ENCODE results near the gene SSUH2. TPM values are rescaled to one million over a fixed set of nuclear protein-coding genes. Genes with fewer than 3 reads are reported as not detected.

Gene SSUH2
- total and polyA plus RNA-seq, 4 donors, result 0.17 to 2.1 (median 0.24) TPM

DNA sequence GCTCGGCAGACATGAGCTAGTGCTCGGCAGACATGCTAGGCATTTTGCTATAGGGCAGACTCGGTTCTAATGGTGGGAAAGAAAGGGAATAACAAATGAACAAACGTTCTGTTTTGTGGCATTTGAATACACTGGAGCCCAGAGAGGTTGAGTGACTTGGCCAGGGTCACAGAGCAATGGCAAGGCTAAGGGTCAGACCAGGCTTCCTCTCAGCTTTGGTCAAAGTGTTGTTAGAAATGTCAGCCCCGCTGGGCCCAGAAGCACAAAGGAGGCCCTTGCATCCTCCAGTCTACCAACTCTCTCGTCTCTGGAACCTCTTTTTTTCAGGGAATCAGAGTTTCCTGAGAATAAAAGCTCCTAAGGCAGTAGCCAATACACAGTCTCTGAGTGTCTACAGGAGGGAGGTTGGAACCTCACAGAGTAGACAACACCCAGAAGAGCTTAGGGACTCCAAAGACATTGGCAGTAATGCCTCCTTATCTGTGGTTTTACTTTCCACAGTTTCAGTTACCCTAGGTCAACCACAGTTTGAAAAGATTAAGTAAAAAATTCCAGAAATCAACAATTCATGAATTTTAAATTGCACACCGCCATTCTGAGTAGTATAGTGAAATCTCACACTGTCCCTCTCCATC, 47.3 kb downstream of the SSUH2 start:
- H3K4me1 ChIP-seq (ENCODE audit: control insufficient read depth in 4 of 4, insufficient read depth in 4 of 4, low read length in 3 of 4), result no peaks in the 10 kb centered on the region
- WGBS, result 81% methylated on average over 7 of the region's 7 CpGs
- H3K36me3 ChIP-seq (ENCODE audit: control insufficient read depth in 4 of 4, insufficient read depth in 3 of 4, low read depth in 1 of 4, low read length in 3 of 4), result no peaks in the 10 kb centered on the region
- no peak for TF ChIP-seq RXRA (IDR thresholded peaks at IDR 0.05)
- no peak for TF ChIP-seq YY1 (IDR thresholded peaks at IDR 0.05)
- TF ChIP-seq, protein P1, sequence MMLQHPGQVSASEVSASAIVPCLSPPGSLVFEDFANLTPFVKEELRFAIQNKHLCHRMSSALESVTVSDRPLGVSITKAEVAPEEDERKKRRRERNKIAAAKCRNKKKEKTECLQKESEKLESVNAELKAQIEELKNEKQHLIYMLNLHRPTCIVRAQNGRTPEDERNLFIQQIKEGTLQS (IDR thresholded peaks at IDR 0.05), result no peak
- TF ChIP-seq, protein P2, sequence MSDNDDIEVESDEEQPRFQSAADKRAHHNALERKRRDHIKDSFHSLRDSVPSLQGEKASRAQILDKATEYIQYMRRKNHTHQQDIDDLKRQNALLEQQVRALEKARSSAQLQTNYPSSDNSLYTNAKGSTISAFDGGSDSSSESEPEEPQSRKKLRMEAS (IDR thresholded peaks at IDR 0.05), result no peak
- TF ChIP-seq, protein P3, sequence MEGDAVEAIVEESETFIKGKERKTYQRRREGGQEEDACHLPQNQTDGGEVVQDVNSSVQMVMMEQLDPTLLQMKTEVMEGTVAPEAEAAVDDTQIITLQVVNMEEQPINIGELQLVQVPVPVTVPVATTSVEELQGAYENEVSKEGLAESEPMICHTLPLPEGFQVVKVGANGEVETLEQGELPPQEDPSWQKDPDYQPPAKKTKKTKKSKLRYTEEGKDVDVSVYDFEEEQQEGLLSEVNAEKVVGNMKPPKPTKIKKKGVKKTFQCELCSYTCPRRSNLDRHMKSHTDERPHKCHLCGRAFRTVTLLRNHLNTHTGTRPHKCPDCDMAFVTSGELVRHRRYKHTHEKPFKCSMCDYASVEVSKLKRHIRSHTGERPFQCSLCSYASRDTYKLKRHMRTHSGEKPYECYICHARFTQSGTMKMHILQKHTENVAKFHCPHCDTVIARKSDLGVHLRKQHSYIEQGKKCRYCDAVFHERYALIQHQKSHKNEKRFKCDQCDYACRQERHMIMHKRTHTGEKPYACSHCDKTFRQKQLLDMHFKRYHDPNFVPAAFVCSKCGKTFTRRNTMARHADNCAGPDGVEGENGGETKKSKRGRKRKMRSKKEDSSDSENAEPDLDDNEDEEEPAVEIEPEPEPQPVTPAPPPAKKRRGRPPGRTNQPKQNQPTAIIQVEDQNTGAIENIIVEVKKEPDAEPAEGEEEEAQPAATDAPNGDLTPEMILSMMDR (IDR thresholded peaks at IDR 0.05; ENCODE audit: low read depth, low read length, missing input control), result no peak
- no peak for TF ChIP-seq HNF4G (IDR thresholded peaks at IDR 0.05)
- TF ChIP-seq REST (IDR thresholded peaks at IDR 0.05), result no peak
- TF ChIP-seq FOXA1 (IDR thresholded peaks at IDR 0.05), result no peak
- TF ChIP-seq SP1 (IDR thresholded peaks at IDR 0.05), result no peak
- TF ChIP-seq RAD21 (IDR thresholded peaks at IDR 0.05), result no peak
- TF ChIP-seq EGR1 (IDR thresholded peaks at IDR 0.05; ENCODE audit: low read depth in 2 of 2), result no peak
- TF ChIP-seq ZBTB33 (IDR thresholded peaks at IDR 0.05), result no peak
- TF ChIP-seq HNF4A (conservative IDR thresholded peaks at IDR 0.05), result no peak
- no peak for TF ChIP-seq FOXA2 (IDR thresholded peaks at IDR 0.05)
- no peak for TF ChIP-seq JUND (IDR thresholded peaks at IDR 0.05)
- TF ChIP-seq TAF1 (conservative IDR thresholded peaks at IDR 0.05), result no peak
- TF ChIP-seq NR2F2 (IDR thresholded peaks at IDR 0.05), result no peak
- no peak for TF ChIP-seq GABPA (IDR thresholded peaks at IDR 0.05 in 1 of 2, conservative IDR thresholded peaks at IDR 0.05 in 1 of 2)
- no peaks in the 10 kb centered on the region for H3K9me3 ChIP-seq (ENCODE audit: control insufficient read depth in 4 of 4, low read length in 3 of 4)
- H3K27me3 ChIP-seq (ENCODE audit: control insufficient read depth in 4 of 4, insufficient read depth in 4 of 4, low read length in 3 of 4), result no peaks in the 10 kb centered on the region
- no peak for DNase-seq (ENCODE audit: low spot score)
- no peak overlapping the region for H3K4me3 ChIP-seq (ENCODE audit: low read depth in 1 of 3, low read length in 3 of 3)
- H3K27ac ChIP-seq (ENCODE audit: low read depth in 1 of 2, low read length in 2 of 2), result no peak overlapping the region
- no peak overlapping the region for H3K9ac ChIP-seq (ENCODE audit: low read depth in 1 of 2, low read length in 2 of 2)
